Sigmoid colon (tissue), 3 donors: Measurements from ENCODE around the gene WTIP.

Experiments
- POLR2A ChIP-seq, 2 donors: fragments of 450-650 bp; IDR thresholded peaks; one replicate each; pipeline ENCODE4 v1.6.1; 2016; ENCODE audit warnings: antibody characterized with exemption in 2 of 2, mild to moderate bottlenecking in 2 of 2, moderate library complexity in 2 of 2
- TF ChIP-seq, protein P1 (sequence below), 4 experiments: fragments of 450-650 bp in 3 of 4; fragments of 200-600 bp in 1 of 4; IDR thresholded peaks; one replicate each; pipeline ENCODE4 v1.5.1; 2016 to 2019; ENCODE audit warnings: antibody characterized with exemption in 4 of 4, mild to moderate bottlenecking in 3 of 4, moderate library complexity in 2 of 4

DNA sequence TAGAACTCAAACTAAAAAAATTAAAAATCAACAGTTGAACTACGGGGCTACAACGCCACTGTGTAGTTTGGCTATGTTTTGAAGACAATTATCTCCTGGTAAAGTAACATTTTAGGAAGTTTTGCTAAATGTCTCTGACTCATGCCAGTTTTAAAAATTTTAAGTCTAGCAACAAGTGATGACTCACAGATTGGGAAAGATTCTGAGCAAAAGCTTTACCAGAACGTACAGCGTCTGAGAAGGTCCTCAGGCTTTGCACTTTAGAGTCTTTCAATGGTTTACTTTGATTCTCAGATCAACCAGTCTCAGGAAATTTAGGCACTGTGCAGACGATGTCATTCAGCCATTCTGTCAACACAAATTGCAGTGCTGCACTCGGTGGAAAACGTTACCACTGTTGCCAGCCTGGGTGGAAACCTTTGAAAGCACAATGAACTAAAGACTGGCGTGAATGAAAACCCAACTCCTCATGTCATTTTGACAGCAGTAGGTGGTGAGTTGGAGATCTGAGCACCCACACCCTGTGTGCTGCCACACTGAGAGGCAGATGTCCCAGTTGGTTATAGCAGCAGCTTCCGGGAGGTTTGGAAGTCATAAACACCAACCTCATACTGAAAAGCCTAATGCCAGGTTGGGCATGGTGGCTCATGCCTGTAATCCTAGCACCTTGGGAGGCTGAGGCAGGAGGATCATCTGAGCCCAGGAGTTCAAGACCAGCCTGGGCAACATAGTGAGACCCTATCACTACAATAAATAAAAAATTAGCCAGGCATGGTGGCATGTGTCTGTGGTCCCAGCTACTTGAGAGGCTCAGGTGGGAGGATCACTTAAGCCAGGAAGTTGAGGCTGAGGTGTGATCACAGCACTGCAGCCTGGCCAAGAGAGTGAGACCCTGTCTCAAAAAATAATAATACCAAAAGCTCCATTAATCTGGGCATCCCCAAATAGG lies 6.3 kb upstream of the WTIP start:
- TF ChIP-seq, protein P1, sequence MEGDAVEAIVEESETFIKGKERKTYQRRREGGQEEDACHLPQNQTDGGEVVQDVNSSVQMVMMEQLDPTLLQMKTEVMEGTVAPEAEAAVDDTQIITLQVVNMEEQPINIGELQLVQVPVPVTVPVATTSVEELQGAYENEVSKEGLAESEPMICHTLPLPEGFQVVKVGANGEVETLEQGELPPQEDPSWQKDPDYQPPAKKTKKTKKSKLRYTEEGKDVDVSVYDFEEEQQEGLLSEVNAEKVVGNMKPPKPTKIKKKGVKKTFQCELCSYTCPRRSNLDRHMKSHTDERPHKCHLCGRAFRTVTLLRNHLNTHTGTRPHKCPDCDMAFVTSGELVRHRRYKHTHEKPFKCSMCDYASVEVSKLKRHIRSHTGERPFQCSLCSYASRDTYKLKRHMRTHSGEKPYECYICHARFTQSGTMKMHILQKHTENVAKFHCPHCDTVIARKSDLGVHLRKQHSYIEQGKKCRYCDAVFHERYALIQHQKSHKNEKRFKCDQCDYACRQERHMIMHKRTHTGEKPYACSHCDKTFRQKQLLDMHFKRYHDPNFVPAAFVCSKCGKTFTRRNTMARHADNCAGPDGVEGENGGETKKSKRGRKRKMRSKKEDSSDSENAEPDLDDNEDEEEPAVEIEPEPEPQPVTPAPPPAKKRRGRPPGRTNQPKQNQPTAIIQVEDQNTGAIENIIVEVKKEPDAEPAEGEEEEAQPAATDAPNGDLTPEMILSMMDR (IDR thresholded peaks at IDR 0.05): no peak
- no peak for TF ChIP-seq POLR2A (IDR thresholded peaks at IDR 0.05)
